Neural cell (in vitro differentiated cells): Measurements from ENCODE around the gene CTNNB1. TPM values are rescaled to one million over a fixed set of nuclear protein-coding genes. Genes with fewer than 3 reads are reported as not detected.

Experiments used
- H2AFZ ChIP-seq: fragments of 200-600, 300-800 bp; sonication (generic), shearing (Covaris generic); 2 replicates; pipeline ENCODE4 v1.6.0; 2014; ENCODE audit warnings: low read depth, mild to moderate bottlenecking, antibody characterized with exemption, low read length, moderate library complexity
- H3F3A ChIP-seq: fragments of 200-600 bp; shearing (Covaris generic); 2 replicates; pipeline ENCODE4 v1.6.1; 2016; ENCODE audit warnings: mild to moderate bottlenecking, moderate library complexity, mixed read lengths, antibody characterized with exemption, low read length; ENCODE audit not compliant: insufficient read depth, poor library complexity, severe bottlenecking
- H3K27ac ChIP-seq: fragments of 200-600, 300-800 bp; sonication (generic), shearing (Covaris generic); 2 replicates; pipeline ENCODE4 v1.5.1; 2014; ENCODE audit warnings: mild to moderate bottlenecking, low read length, moderate library complexity
- H3K27me3 ChIP-seq: fragments of 300-800, 200-600 bp; sonication (generic), shearing (Covaris generic); 2 replicates; pipeline ENCODE4 v1.6.0; 2014; ENCODE audit warnings: mild to moderate bottlenecking, low read depth, low read length, moderate library complexity; ENCODE audit not compliant: insufficient read depth
- H3K36me3 ChIP-seq: fragments of 300-800, 200-600 bp; sonication (generic), shearing (Covaris generic); 2 replicates; pipeline ENCODE4 v1.5.1; 2014; ENCODE audit warnings: mild to moderate bottlenecking, antibody characterized with exemption, low read length, moderate library complexity; ENCODE audit not compliant: insufficient read depth
- H3K4me2 ChIP-seq: fragments of 300-800, 200-600 bp; sonication (generic), shearing (Covaris generic); 2 replicates; pipeline ENCODE4 v1.6.0; 2014; ENCODE audit warnings: mild to moderate bottlenecking, low read length
- H3K4me3 ChIP-seq: fragments of 300-800, 200-600 bp; sonication (generic), shearing (Covaris generic); 2 replicates; pipeline ENCODE4 v1.5.1; 2014; ENCODE audit warnings: mild to moderate bottlenecking, low read length, moderate library complexity
- H3K79me2 ChIP-seq: fragments of 200-600 bp; shearing (Covaris generic); replicated peaks from 2 replicates; pipeline ENCODE4 v1.6.0; 2014; ENCODE audit warnings: mild to moderate bottlenecking, low read length, moderate library complexity; ENCODE audit not compliant: insufficient read depth
- H3K9ac ChIP-seq: fragments of 300-800, 200-600 bp; sonication (generic), shearing (Covaris generic); 2 replicates; pipeline ENCODE4 v1.6.1; 2016; ENCODE audit warnings: mild to moderate bottlenecking, low read length, mixed read lengths
- H3K9me2 ChIP-seq: fragments of 200-600 bp; shearing (Covaris generic); 2 replicates; pipeline ENCODE4 v1.6.1; 2016; ENCODE audit warnings: mild to moderate bottlenecking, low read length, mixed read lengths; ENCODE audit not compliant: insufficient read depth
- H3K9me3 ChIP-seq: fragments of 200-600, 300-800 bp; sonication (generic), shearing (Covaris generic); 2 replicates; pipeline ENCODE4 v1.6.1; 2016; ENCODE audit warnings: mild to moderate bottlenecking, mixed run types, low read length, moderate library complexity, mixed read lengths
- H4K20me1 ChIP-seq: fragments of 200-600 bp; shearing (Covaris generic); 2 replicates; pipeline ENCODE4 v1.6.1; 2016; ENCODE audit warnings: mild to moderate bottlenecking, mixed run types; ENCODE audit not compliant: insufficient read depth
- EP300 ChIP-seq: fragments of 450-650 bp; conservative IDR thresholded peaks from 2 replicates; pipeline ENCODE4 v1.6.1; 2014; ENCODE audit warnings: antibody characterized with exemption, mild to moderate bottlenecking, moderate library complexity; ENCODE audit not compliant: poor library complexity, severe bottlenecking
- EZH2 ChIP-seq: fragments of 200-600, 300-800 bp; shearing (Covaris generic), sonication (generic); IDR thresholded peaks from 2 replicates; pipeline ENCODE4 v1.6.1; 2014; ENCODE audit warnings: antibody characterized with exemption, low read length, borderline replicate concordance, mild to moderate bottlenecking; ENCODE audit not compliant: insufficient read depth, poor library complexity, severe bottlenecking
- MXI1 ChIP-seq: fragments of 450-650 bp; conservative IDR thresholded peaks from 2 replicates; pipeline ENCODE4 v1.6.1; 2014; ENCODE audit warnings: antibody characterized with exemption, mild to moderate bottlenecking; ENCODE audit not compliant: poor library complexity, severe bottlenecking
- POLR2AphosphoS5 ChIP-seq: IDR thresholded peaks from 2 replicates; pipeline ENCODE4 v1.6.1; 2012
- RAD21 ChIP-seq: fragments of 450-650 bp; conservative IDR thresholded peaks from 2 replicates; pipeline ENCODE4 v1.6.1; 2014; ENCODE audit warnings: antibody characterized with exemption, mild to moderate bottlenecking, moderate library complexity
- REST ChIP-seq: IDR thresholded peaks from 2 replicates; pipeline ENCODE4 v1.6.1; 2012; ENCODE audit warnings: borderline replicate concordance
- SMC3 ChIP-seq: fragments of 450-650 bp; conservative IDR thresholded peaks from 2 replicates; pipeline ENCODE4 v1.6.1; 2014; ENCODE audit warnings: antibody characterized with exemption, mild to moderate bottlenecking, moderate library complexity; ENCODE audit not compliant: poor library complexity
- TAF1 ChIP-seq: IDR thresholded peaks from 2 replicates; pipeline ENCODE4 v1.6.1; 2012; ENCODE audit warnings: low read depth
- polyA plus RNA-seq: library from polyadenylated mRNA; depleted of rRNA; stranded (reverse); fragments of >200 nt; gene quantifications from 2 replicates; pipeline ENCODE4 v1.2.3, GENCODE V29; 2014
- TF ChIP-seq, protein P1 (sequence below): fragments of 450-650 bp; IDR thresholded peaks from 2 replicates; pipeline ENCODE4 v1.5.1; 2014; ENCODE audit warnings: antibody characterized with exemption, mild to moderate bottlenecking, moderate library complexity; ENCODE audit not compliant: poor library complexity, severe bottlenecking

CTNNB1 gene
- polyA plus RNA-seq, 1 donor from 2014 or later: 317 TPM

GRCh38 chr3:41205591-41205990 is 6.3 kb downstream of the CTNNB1 start:
- peaks cover 5% of the 10 kb centered on the region for H3F3A ChIP-seq

DNA sequence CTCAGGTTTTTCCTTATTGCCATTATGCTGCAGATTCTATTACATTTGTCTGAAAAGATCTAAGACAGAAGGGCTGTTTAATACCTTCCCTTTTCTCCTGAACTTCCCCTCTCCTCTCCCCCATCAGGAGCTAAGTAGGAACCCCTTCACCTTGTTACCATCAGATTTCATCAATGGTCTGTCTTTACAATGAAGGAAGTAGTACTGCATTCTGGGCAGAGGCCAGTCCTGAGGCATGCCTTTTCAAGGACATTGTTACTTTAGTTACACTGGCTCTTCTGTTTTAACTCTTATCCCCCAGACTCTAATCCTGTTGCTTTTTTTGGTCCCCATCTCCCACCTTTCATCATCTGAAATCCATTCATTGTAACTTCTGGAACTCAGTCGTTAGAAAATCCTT is 8.1 kb downstream of the CTNNB1 start:
- no peaks in the 10 kb centered on the region for H3K36me3 ChIP-seq
- H2AFZ ChIP-seq: no peak overlapping the region
- H4K20me1 ChIP-seq: peaks cover 2% of the 10 kb centered on the region
- H3F3A ChIP-seq: no peaks in the 10 kb centered on the region
- no peaks in the 10 kb centered on the region for H3K9me3 ChIP-seq
- H3K27me3 ChIP-seq: no peaks in the 10 kb centered on the region
- no peaks in the 10 kb centered on the region for H3K9me2 ChIP-seq
- TF ChIP-seq TAF1: no peak
- TF ChIP-seq MXI1: no peak
- TF ChIP-seq REST: no peak
- no peak for TF ChIP-seq RAD21
- no peak for TF ChIP-seq SMC3
- H3K9ac ChIP-seq: no peak overlapping the region
- H3K79me2 ChIP-seq: peaks cover 98% of the 10 kb centered on the region
- no peak overlapping the region for H3K4me2 ChIP-seq
- no peak overlapping the region for H3K27ac ChIP-seq
- no peak overlapping the region for H3K4me3 ChIP-seq

More at GRCh38 chr3:41205591-41205990, 6.3 kb downstream of the CTNNB1 start:
- TF ChIP-seq EZH2 (no peak), RAD21 (no peak), EP300 (no peak), MXI1 (no peak)
- Histone ChIP-seq H4K20me1 (peaks cover 4% of the 10 kb centered on the region), H3K4me2 (no peak overlapping the region), H2AFZ (no peak overlapping the region), H3K9me3 (no peaks in the 10 kb centered on the region), H3K27ac (no peak overlapping the region), H3K27me3 (no peaks in the 10 kb centered on the region), H3K36me3 (no peaks in the 10 kb centered on the region), H3K4me3 (no peak overlapping the region), H3K9ac (no peak overlapping the region), H3K79me2 (peaks cover 98% of the 10 kb centered on the region), H3K9me2 (no peaks in the 10 kb centered on the region)

DNA sequence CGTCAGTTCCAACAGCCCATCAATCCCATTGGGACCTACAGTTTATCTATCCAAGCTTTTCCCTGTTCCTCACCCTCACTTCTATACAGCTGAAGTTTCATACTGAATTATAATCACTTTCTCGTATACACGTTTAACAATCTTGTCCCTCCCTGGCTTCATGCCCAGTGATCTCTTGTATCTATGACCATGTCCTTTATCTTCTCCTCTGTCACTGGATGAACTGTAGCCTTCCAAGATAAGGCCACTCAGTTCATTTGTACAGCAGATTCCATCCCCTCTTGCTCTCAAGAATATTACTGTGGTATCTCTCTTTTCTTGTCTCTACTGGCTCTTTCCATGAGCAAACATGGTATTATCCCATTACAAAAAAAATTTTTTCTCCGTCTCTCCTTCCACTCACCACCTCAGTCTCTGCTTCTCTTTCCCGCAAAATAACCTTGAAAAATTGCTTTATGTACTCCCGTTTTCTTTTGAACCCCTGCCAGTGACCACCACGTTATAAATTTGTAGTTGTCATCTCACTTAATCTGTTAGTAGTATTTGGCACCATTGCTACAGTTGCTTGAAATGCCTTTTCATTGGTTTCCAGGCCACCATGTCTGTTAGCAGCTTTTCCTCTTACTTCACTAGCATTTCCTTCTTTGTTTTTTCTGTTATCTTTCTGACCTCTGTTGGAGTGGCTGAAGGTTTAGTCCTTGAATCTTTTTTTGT is 9.4 kb downstream of the CTNNB1 start:
- Histone ChIP-seq H3K4me2 (no peak overlapping the region), H3K27ac (no peak overlapping the region), H2AFZ (no peak overlapping the region), H3K4me3 (no peak overlapping the region), H3F3A (no peaks in the 10 kb centered on the region), H3K9me3 (no peaks in the 10 kb centered on the region), H3K9ac (no peak overlapping the region), H3K9me2 (no peaks in the 10 kb centered on the region), H3K27me3 (no peaks in the 10 kb centered on the region), H3K79me2 (peaks cover 98% of the 10 kb centered on the region), H4K20me1 (peaks cover 2% of the 10 kb centered on the region), H3K36me3 (no peaks in the 10 kb centered on the region)
- TF ChIP-seq RAD21: no peak
- no peak for TF ChIP-seq REST
- no peak for TF ChIP-seq POLR2AphosphoS5
- TF ChIP-seq, protein P1, sequence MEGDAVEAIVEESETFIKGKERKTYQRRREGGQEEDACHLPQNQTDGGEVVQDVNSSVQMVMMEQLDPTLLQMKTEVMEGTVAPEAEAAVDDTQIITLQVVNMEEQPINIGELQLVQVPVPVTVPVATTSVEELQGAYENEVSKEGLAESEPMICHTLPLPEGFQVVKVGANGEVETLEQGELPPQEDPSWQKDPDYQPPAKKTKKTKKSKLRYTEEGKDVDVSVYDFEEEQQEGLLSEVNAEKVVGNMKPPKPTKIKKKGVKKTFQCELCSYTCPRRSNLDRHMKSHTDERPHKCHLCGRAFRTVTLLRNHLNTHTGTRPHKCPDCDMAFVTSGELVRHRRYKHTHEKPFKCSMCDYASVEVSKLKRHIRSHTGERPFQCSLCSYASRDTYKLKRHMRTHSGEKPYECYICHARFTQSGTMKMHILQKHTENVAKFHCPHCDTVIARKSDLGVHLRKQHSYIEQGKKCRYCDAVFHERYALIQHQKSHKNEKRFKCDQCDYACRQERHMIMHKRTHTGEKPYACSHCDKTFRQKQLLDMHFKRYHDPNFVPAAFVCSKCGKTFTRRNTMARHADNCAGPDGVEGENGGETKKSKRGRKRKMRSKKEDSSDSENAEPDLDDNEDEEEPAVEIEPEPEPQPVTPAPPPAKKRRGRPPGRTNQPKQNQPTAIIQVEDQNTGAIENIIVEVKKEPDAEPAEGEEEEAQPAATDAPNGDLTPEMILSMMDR: no peak
- TF ChIP-seq EZH2: no peak
- no peak for TF ChIP-seq MXI1
- TF ChIP-seq EP300: no peak
- no peak for TF ChIP-seq SMC3
- TF ChIP-seq TAF1: no peak
